KMS-11 (cell line): Measurements from ENCODE around the gene NXPH3.

Experiments used
- H2AFZ ChIP-seq: fragments of 200-600 bp; sonication (generic); 2 replicates; pipeline ENCODE4 v1.6.1; 2016; ENCODE audit warnings: antibody characterized with exemption, mixed run types, low read depth
- H3K27ac ChIP-seq: fragments of 200-600 bp; sonication (generic); 2 replicates; pipeline ENCODE4 v1.6.1; 2016; ENCODE audit warnings: mild to moderate bottlenecking, mixed run types
- H3K27me3 ChIP-seq: fragments of 200-600 bp; sonication (generic); 2 replicates; pipeline ENCODE4 v1.6.1; 2017; ENCODE audit warnings: mild to moderate bottlenecking, low read depth, mixed run types, moderate library complexity; ENCODE audit not compliant: insufficient read depth
- H3K36me3 ChIP-seq: fragments of 200-600 bp; sonication (generic); 2 replicates; pipeline ENCODE4 v1.6.1; 2017; ENCODE audit warnings: mild to moderate bottlenecking, mixed run types; ENCODE audit not compliant: insufficient read depth
- H3K4me1 ChIP-seq: fragments of 200-600 bp; sonication (generic); 2 replicates; pipeline ENCODE4 v1.6.1; 2016; ENCODE audit warnings: mild to moderate bottlenecking, low read depth, mixed run types; ENCODE audit not compliant: poor library complexity, severe bottlenecking
- H3K4me2 ChIP-seq: fragments of 200-600 bp; sonication (generic); 2 replicates; pipeline ENCODE4 v1.7.0; 2016; ENCODE audit warnings: mild to moderate bottlenecking, mixed run types
- H3K4me3 ChIP-seq: fragments of 200-600 bp; sonication (generic); IDR thresholded peaks from 2 replicates; pipeline ENCODE4 v1.6.1; 2017; ENCODE audit warnings: low read depth, low read length, mixed read lengths; ENCODE audit not compliant: insufficient read depth
- H3K79me2 ChIP-seq: fragments of 200-600 bp; sonication (generic); 2 replicates; pipeline ENCODE4 v1.6.1; 2016; ENCODE audit warnings: low read depth, mixed run types; ENCODE audit not compliant: insufficient read depth
- H3K9ac ChIP-seq: fragments of 200-600 bp; sonication (generic); 2 replicates; pipeline ENCODE4 v1.6.1; 2016; ENCODE audit warnings: mild to moderate bottlenecking, mixed run types
- H4K20me1 ChIP-seq: fragments of 200-600 bp; sonication (generic); 2 replicates; pipeline ENCODE4 v1.6.1; 2016; ENCODE audit warnings: mild to moderate bottlenecking, mixed run types; ENCODE audit not compliant: insufficient read depth
- TF ChIP-seq, protein P1 (sequence below): fragments of 200-600 bp; sonication (generic); conservative IDR thresholded peaks from 2 replicates; pipeline ENCODE4 v1.6.1; 2017; ENCODE audit warnings: low read depth, mild to moderate bottlenecking, antibody characterized with exemption, low read length, moderate library complexity, mixed read lengths

The NXPH3 gene

DNA sequence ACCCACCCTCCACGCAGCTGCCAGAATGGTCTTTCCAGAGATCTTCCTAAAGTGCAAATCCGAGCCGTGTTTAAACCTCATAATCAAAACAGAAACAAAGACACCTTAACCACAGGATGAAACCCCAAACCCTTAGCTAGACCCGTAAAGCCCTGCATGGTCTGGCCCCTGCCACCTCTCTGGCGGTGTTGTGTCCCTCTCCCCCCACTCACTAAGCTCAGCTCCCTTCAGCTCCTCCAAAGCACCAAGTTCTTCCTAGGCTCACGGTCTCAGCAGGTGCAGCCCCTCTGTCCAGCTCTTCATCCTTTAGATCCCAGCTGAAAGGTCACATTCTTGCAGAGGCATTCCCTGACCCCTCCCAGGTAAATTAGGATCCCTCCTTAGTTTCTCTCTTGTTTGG lies 4.4 kb upstream of the NXPH3 start:
- TF ChIP-seq, protein P1, sequence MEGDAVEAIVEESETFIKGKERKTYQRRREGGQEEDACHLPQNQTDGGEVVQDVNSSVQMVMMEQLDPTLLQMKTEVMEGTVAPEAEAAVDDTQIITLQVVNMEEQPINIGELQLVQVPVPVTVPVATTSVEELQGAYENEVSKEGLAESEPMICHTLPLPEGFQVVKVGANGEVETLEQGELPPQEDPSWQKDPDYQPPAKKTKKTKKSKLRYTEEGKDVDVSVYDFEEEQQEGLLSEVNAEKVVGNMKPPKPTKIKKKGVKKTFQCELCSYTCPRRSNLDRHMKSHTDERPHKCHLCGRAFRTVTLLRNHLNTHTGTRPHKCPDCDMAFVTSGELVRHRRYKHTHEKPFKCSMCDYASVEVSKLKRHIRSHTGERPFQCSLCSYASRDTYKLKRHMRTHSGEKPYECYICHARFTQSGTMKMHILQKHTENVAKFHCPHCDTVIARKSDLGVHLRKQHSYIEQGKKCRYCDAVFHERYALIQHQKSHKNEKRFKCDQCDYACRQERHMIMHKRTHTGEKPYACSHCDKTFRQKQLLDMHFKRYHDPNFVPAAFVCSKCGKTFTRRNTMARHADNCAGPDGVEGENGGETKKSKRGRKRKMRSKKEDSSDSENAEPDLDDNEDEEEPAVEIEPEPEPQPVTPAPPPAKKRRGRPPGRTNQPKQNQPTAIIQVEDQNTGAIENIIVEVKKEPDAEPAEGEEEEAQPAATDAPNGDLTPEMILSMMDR, result no peak
- Histone ChIP-seq H3K27ac (no peak overlapping the region), H4K20me1 (no peaks in the 10 kb centered on the region), H3K4me2 (peak overlapping the region; percentile 47; the same call in 1 of the 2 replicates), H3K79me2 (no peaks in the 10 kb centered on the region), H3K36me3 (no peaks in the 10 kb centered on the region), H3K4me1 (peaks cover 31% of the 10 kb centered on the region), H3K4me3 (no peak overlapping the region), H3K9ac (no peak overlapping the region), H2AFZ (no peak overlapping the region), H3K27me3 (peaks cover 55% of the 10 kb centered on the region)

DNA sequence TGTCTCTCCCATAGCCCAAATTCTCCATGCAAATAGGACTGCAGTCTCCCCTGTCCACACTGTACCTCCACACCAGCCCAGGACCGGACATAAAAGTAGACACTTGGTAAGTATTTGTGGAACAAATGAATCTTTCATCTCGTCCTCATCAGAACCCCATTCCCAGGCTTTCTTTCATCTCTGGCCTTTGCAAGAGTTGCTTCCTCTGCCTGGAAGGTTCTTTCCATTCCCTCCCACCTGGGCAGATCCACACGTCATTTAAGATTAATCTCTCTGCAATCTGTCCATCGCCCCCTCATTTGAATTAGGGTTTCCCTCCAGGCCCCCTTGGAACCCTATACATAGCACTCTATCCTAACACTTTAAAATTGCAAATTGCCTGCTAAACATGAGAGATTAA lies 3.9 kb upstream of the NXPH3 start:
- TF ChIP-seq, protein P1, result no peak
- Histone ChIP-seq H3K4me1 (peaks cover 31% of the 10 kb centered on the region), H4K20me1 (no peaks in the 10 kb centered on the region), H2AFZ (no peak overlapping the region), H3K4me2 (peak overlapping the region; percentile 47; the same call in 1 of the 2 replicates), H3K27me3 (peaks cover 55% of the 10 kb centered on the region), H3K4me3 (no peak overlapping the region), H3K27ac (no peak overlapping the region), H3K79me2 (no peaks in the 10 kb centered on the region), H3K36me3 (no peaks in the 10 kb centered on the region), H3K9ac (no peak overlapping the region)

DNA sequence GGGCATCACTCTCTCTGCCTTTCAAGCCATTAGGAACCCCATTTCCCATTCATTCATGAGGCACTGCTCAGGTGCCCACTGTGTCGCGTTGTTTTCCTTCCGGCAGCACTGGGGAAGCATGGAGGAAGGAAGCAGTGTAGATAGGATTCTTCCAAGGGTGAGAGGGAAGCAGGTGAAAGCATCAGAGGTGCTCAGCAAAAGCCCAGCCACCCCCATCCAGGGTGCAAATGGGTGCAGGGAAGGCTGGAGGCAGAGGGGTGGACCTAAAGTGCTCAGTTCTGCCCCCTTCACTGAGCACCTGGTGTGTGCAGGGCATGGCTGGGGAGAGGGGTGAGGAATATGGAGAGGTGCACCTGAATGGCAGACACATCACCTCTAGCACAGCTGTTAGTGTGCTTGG lies 3.4 kb upstream of the NXPH3 start:
- H3K27ac ChIP-seq, result no peak overlapping the region
- no peak overlapping the region for H3K4me2 ChIP-seq
- H3K4me1 ChIP-seq, result peaks cover 31% of the 10 kb centered on the region
- no peak overlapping the region for H2AFZ ChIP-seq
- TF ChIP-seq, protein P1, result no peak
- no peak overlapping the region for H3K9ac ChIP-seq
- H3K36me3 ChIP-seq, result no peaks in the 10 kb centered on the region
- no peak overlapping the region for H3K4me3 ChIP-seq
- H3K27me3 ChIP-seq, result peaks cover 60% of the 10 kb centered on the region
- H3K79me2 ChIP-seq, result no peaks in the 10 kb centered on the region
- H4K20me1 ChIP-seq, result no peaks in the 10 kb centered on the region

DNA sequence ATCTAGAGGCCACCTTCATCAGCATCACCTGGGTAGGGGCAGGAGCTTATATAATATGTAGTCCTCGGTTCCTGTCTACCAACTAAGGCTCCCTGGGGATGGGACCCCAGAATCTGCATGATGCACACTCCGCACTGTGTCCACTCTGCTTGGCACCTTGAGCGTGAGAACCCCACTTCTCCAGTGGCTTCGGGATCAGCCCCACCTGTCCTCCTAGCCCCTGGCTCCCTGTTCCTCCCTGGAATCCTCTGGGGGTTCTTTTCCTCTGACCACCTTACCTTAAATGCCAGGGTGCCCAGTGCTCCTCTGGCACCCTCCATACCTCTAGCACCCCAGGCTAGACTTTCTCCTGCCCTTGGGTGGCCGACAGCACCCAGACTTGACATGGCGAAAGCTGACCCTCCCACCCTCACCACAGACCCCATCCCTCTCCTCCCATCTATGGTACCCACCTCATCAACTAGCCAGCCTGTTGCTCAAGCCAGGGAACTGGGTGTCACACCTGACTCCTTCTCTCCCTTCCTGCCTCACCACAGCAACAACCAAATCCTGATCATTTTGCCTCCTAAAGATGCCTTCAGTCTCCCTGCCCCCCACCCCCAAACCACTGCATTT lies 2.8 kb upstream of the NXPH3 start:
- no peaks in the 10 kb centered on the region for H4K20me1 ChIP-seq
- H3K4me1 ChIP-seq, result peaks cover 31% of the 10 kb centered on the region
- no peak overlapping the region for H3K27ac ChIP-seq
- no peak overlapping the region for H3K4me2 ChIP-seq
- no peaks in the 10 kb centered on the region for H3K79me2 ChIP-seq
- peaks cover 67% of the 10 kb centered on the region for H3K27me3 ChIP-seq
- no peak overlapping the region for H3K4me3 ChIP-seq
- TF ChIP-seq, protein P1, result no peak
- no peak overlapping the region for H2AFZ ChIP-seq
- H3K9ac ChIP-seq, result no peak overlapping the region
- no peaks in the 10 kb centered on the region for H3K36me3 ChIP-seq
